Measurements from ENCODE around the gene UBE2E3.

The UBE2E3 gene

DNA sequence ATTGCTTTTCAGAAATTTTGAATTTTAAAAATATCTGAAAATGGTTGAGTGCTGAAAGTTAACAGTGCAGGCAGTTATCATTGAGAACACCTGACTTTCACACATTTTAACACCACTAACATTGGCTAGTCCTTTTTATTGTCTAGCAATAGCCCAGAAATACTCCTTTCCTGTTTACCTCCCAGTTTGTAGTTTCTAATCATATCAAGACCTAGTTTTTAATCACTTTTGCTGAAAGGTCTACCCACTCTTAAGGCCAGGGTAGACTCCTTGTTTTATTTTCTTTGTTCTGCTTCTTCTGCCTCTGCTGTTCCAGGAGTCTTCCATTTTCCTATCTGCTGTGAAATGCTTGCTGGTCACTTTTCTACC, 72.1 kb downstream of the UBE2E3 start:
- DNase-seq (ENCODE audit: low read depth, low spot score): no peak
- H3K27ac ChIP-seq (ENCODE audit: low read length): no peak overlapping the region

GRCh38 chr2:181054256-181054655, 73.9 kb downstream of the UBE2E3 start:
- Histone ChIP-seq H3K4me3 (ENCODE audit: low read length) (no peak overlapping the region), H3K36me3 (ENCODE audit: control insufficient read depth, insufficient read depth, low read length) (no peaks in the 10 kb centered on the region), H3K9me3 (ENCODE audit: control insufficient read depth, insufficient read depth, low read length) (no peaks in the 10 kb centered on the region), H3K27me3 (ENCODE audit: control insufficient read depth, insufficient read depth, low read length) (no peaks in the 10 kb centered on the region), H3K27ac (ENCODE audit: low read length) (no peak overlapping the region), H3K4me1 (ENCODE audit: control insufficient read depth, insufficient read depth, low read length) (no peaks in the 10 kb centered on the region)
- no peak for DNase-seq (ENCODE audit: low read depth, low spot score)
- WGBS (ENCODE audit: insufficient coverage, insufficient read length): no CpG with 5 or more reads among the region's 2 CpGs

More for the DNA sequence above, 72.1 kb downstream of the UBE2E3 start:
- Histone ChIP-seq H3K27me3 (ENCODE audit: control insufficient read depth, insufficient read depth, low read length) (no peaks in the 10 kb centered on the region), H3K36me3 (ENCODE audit: control insufficient read depth, insufficient read depth, low read length) (no peaks in the 10 kb centered on the region), H3K4me3 (ENCODE audit: low read length) (no peak overlapping the region), H3K4me1 (ENCODE audit: control insufficient read depth, insufficient read depth, low read length) (no peaks in the 10 kb centered on the region), H3K9me3 (ENCODE audit: control insufficient read depth, insufficient read depth, low read length) (no peaks in the 10 kb centered on the region)

- Histone ChIP-seq H3K27ac (ENCODE audit: low read length) (no peak overlapping the region), H3K4me3 (ENCODE audit: low read length) (no peak overlapping the region), H3K27me3 (ENCODE audit: control insufficient read depth, insufficient read depth, low read length) (no peaks in the 10 kb centered on the region), H3K9me3 (ENCODE audit: control insufficient read depth, insufficient read depth, low read length) (no peaks in the 10 kb centered on the region), H3K36me3 (ENCODE audit: control insufficient read depth, insufficient read depth, low read length) (no peaks in the 10 kb centered on the region), H3K4me1 (ENCODE audit: control insufficient read depth, insufficient read depth, low read length) (no peaks in the 10 kb centered on the region)
- no peak for DNase-seq (ENCODE audit: low read depth, low spot score)
- 100% methylated on average over 2 of the region's 2 CpGs for WGBS (ENCODE audit: insufficient coverage, insufficient read length)
Observed at GRCh38 chr2:181054843-181055242, 74.4 kb downstream of the UBE2E3 start.

- Histone ChIP-seq H3K9me3 (ENCODE audit: control insufficient read depth, insufficient read depth, low read length) (no peaks in the 10 kb centered on the region), H3K27me3 (ENCODE audit: control insufficient read depth, insufficient read depth, low read length) (no peaks in the 10 kb centered on the region), H3K4me3 (ENCODE audit: low read length) (no peak overlapping the region), H3K36me3 (ENCODE audit: control insufficient read depth, insufficient read depth, low read length) (no peaks in the 10 kb centered on the region), H3K4me1 (ENCODE audit: control insufficient read depth, insufficient read depth, low read length) (no peaks in the 10 kb centered on the region), H3K27ac (ENCODE audit: low read length) (no peak overlapping the region)
- no peak for DNase-seq (ENCODE audit: low read depth, low spot score)
- WGBS (ENCODE audit: insufficient coverage, insufficient read length): no CpG with 5 or more reads among the region's 7 CpGs
Observed at GRCh38 chr2:181058378-181059269, 78.2 kb downstream of the UBE2E3 start.

DNA sequence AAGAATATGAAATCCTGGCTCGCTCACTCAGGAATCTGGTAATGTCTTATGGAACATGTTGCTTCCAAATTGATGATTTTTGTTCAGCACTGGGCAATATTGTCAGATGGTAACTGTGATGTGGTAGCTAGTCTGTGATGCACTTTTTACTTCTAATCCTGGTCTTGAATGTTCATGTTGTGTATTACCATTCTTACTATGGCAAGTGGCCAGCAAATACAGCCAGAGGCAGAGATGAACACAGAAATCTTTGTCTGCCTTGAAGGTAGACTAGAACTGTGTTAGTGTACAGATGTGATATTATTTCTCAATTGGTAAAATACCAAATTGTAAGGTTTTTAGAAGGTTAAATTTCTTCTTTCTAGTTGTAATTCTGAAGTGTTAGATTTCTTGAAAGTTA, 83.3 kb downstream of the UBE2E3 start:
- Histone ChIP-seq H3K27me3 (ENCODE audit: control insufficient read depth, insufficient read depth, low read length) (no peaks in the 10 kb centered on the region), H3K9me3 (ENCODE audit: control insufficient read depth, insufficient read depth, low read length) (no peaks in the 10 kb centered on the region), H3K27ac (ENCODE audit: low read length) (no peak overlapping the region), H3K36me3 (ENCODE audit: control insufficient read depth, insufficient read depth, low read length) (no peaks in the 10 kb centered on the region), H3K4me1 (ENCODE audit: control insufficient read depth, insufficient read depth, low read length) (no peaks in the 10 kb centered on the region; the same call in 1 of the 2 replicates), H3K4me3 (ENCODE audit: low read length) (no peak overlapping the region)
- no CpG with 5 or more reads among the region's 1 CpG for WGBS (ENCODE audit: insufficient coverage, insufficient read length)
- DNase-seq (ENCODE audit: low read depth, low spot score): no peak

GRCh38 chr2:181065458-181065857, 85.1 kb downstream of the UBE2E3 start:
- Histone ChIP-seq H3K9me3 (ENCODE audit: control insufficient read depth, insufficient read depth, low read length) (no peaks in the 10 kb centered on the region), H3K27me3 (ENCODE audit: control insufficient read depth, insufficient read depth, low read length) (no peaks in the 10 kb centered on the region), H3K36me3 (ENCODE audit: control insufficient read depth, insufficient read depth, low read length) (no peaks in the 10 kb centered on the region), H3K4me3 (ENCODE audit: low read length) (no peak overlapping the region), H3K4me1 (ENCODE audit: control insufficient read depth, insufficient read depth, low read length) (peaks cover 2% of the 10 kb centered on the region), H3K27ac (ENCODE audit: low read length) (no peak overlapping the region)
- DNase-seq (ENCODE audit: low read depth, low spot score): no peak

DNA sequence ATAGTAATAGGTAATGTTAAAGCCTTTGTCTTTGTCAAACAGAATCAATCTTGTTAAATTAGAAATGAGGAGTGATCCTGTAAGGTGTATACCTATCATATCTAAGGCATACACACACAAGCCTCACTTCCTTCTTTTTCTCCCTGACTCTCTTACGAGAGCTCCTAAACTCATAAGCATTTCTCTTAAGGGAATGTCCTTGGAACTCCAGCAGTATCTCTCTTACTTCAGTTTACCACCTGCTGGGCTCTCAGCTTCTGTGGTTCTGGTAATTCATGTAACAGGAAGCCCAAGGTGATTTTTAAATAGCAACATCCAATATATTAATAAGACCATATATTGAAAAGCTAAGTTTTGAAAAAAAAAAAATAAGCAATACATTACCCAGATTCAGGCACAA, 85.9 kb downstream of the UBE2E3 start:
- peaks cover 2% of the 10 kb centered on the region for H3K4me1 ChIP-seq (ENCODE audit: control insufficient read depth, insufficient read depth, low read length)
- no peak for DNase-seq (ENCODE audit: low read depth, low spot score)
- no peak overlapping the region for H3K4me3 ChIP-seq (ENCODE audit: low read length)
- H3K27me3 ChIP-seq (ENCODE audit: control insufficient read depth, insufficient read depth, low read length): no peaks in the 10 kb centered on the region
- no peaks in the 10 kb centered on the region for H3K36me3 ChIP-seq (ENCODE audit: control insufficient read depth, insufficient read depth, low read length)
- WGBS (ENCODE audit: insufficient coverage, insufficient read length): no CpG with 5 or more reads among the region's 1 CpG
- H3K27ac ChIP-seq (ENCODE audit: low read length): no peak overlapping the region
- H3K9me3 ChIP-seq (ENCODE audit: control insufficient read depth, insufficient read depth, low read length): no peaks in the 10 kb centered on the region

GRCh38 chr2:181070119-181070835, 89.9 kb downstream of the UBE2E3 start:
- no peak overlapping the region for H3K27ac ChIP-seq (ENCODE audit: low read length)
- no peaks in the 10 kb centered on the region for H3K36me3 ChIP-seq (ENCODE audit: control insufficient read depth, insufficient read depth, low read length)
- DNase-seq (ENCODE audit: low read depth, low spot score): no peak
- H3K9me3 ChIP-seq (ENCODE audit: control insufficient read depth, insufficient read depth, low read length): no peaks in the 10 kb centered on the region
- peaks cover 2% of the 10 kb centered on the region for H3K4me1 ChIP-seq (ENCODE audit: control insufficient read depth, insufficient read depth, low read length)
- no CpG with 5 or more reads among the region's 2 CpGs for WGBS (ENCODE audit: insufficient coverage, insufficient read length)
- H3K4me3 ChIP-seq (ENCODE audit: low read length): no peak overlapping the region
- no peaks in the 10 kb centered on the region for H3K27me3 ChIP-seq (ENCODE audit: control insufficient read depth, insufficient read depth, low read length)

- H3K9me3 ChIP-seq (ENCODE audit: control insufficient read depth, insufficient read depth, low read length): no peaks in the 10 kb centered on the region
- H3K4me3 ChIP-seq (ENCODE audit: low read length): no peak overlapping the region
- H3K27ac ChIP-seq (ENCODE audit: low read length): no peak overlapping the region
- WGBS (ENCODE audit: insufficient coverage, insufficient read length): no CpG with 5 or more reads among the region's 5 CpGs
- DNase-seq (ENCODE audit: low read depth, low spot score): no peak
- H3K27me3 ChIP-seq (ENCODE audit: control insufficient read depth, insufficient read depth, low read length): no peaks in the 10 kb centered on the region
- H3K4me1 ChIP-seq (ENCODE audit: control insufficient read depth, insufficient read depth, low read length): peaks cover 2% of the 10 kb centered on the region
- H3K36me3 ChIP-seq (ENCODE audit: control insufficient read depth, insufficient read depth, low read length): no peaks in the 10 kb centered on the region
Observed at GRCh38 chr2:181070836-181071200, 90.4 kb downstream of the UBE2E3 start.

- no CpG with 5 or more reads among the region's 6 CpGs for WGBS (ENCODE audit: insufficient coverage, insufficient read length)
- H3K4me1 ChIP-seq (ENCODE audit: control insufficient read depth, insufficient read depth, low read length): peaks cover 2% of the 10 kb centered on the region; the same call in 1 of the 2 replicates
- no peak overlapping the region for H3K27ac ChIP-seq (ENCODE audit: low read length)
- no peaks in the 10 kb centered on the region for H3K36me3 ChIP-seq (ENCODE audit: control insufficient read depth, insufficient read depth, low read length)
- no peaks in the 10 kb centered on the region for H3K9me3 ChIP-seq (ENCODE audit: control insufficient read depth, insufficient read depth, low read length)
- H3K4me3 ChIP-seq (ENCODE audit: low read length): no peak overlapping the region
- no peaks in the 10 kb centered on the region for H3K27me3 ChIP-seq (ENCODE audit: control insufficient read depth, insufficient read depth, low read length)
- no peak for DNase-seq (ENCODE audit: low read depth, low spot score)
Observed at GRCh38 chr2:181072486-181073235, 92.3 kb downstream of the UBE2E3 start.

All from iPS DF 6.9 (cell line).